Astrocyte (in vitro differentiated cells and primary cell): ENCODE measurements around the gene TCTN1. TPM values are rescaled to one million over a fixed set of nuclear protein-coding genes. Genes with fewer than 3 reads are reported as not detected.
A peak's percentile ranks its signal among the peaks of the same experiment; 100 is the strongest.

Experiments used
- DNase-seq: peaks from one replicate; pipeline ENCODE4 v3.0.0-alpha.2; 2010; ENCODE audit warnings: low read depth
- FAIRE-seq: peaks from 2 replicates; lab custom pipeline; 2011; peaks lifted over from hg19 to GRCh38; lab: Jason Lieb, UNC
- H2AFZ ChIP-seq: 2 replicates; pipeline ENCODE4 v1.6.0; 2012; ENCODE audit warnings: low read depth, low read length, inconsistent platforms
- H3K27ac ChIP-seq: 2 replicates; pipeline ENCODE4 v1.5.1; 2011; ENCODE audit warnings: low read depth, low read length, inconsistent platforms
- H3K27me3 ChIP-seq: 2 replicates; pipeline ENCODE4 v1.6.0; 2011; ENCODE audit warnings: low read length, inconsistent platforms; ENCODE audit not compliant: insufficient read depth
- H3K36me3 ChIP-seq: 2 replicates; pipeline ENCODE4 v1.5.1; 2011; ENCODE audit warnings: low read length, inconsistent platforms; ENCODE audit not compliant: insufficient read depth
- H3K4me1 ChIP-seq: 2 replicates; pipeline ENCODE4 v1.5.1; 2011; ENCODE audit warnings: low read length, inconsistent platforms; ENCODE audit not compliant: insufficient read depth
- H3K4me2 ChIP-seq: 2 replicates; pipeline ENCODE4 v1.6.0; 2012; ENCODE audit warnings: low read length, inconsistent platforms
- H3K4me3 ChIP-seq: 2 replicates; pipeline ENCODE4 v1.5.1; 2011; ENCODE audit warnings: low read depth, mild to moderate bottlenecking, low read length, inconsistent platforms; ENCODE audit not compliant: insufficient read depth
- H3K79me2 ChIP-seq: 2 replicates; pipeline ENCODE4 v1.6.0; 2012; ENCODE audit warnings: mild to moderate bottlenecking, low read length, inconsistent platforms; ENCODE audit not compliant: insufficient read depth
- H3K9ac ChIP-seq: 2 replicates; pipeline ENCODE4 v1.6.0; 2012; ENCODE audit warnings: mild to moderate bottlenecking, low read length, inconsistent platforms
- H3K9me3 ChIP-seq: 2 replicates; pipeline ENCODE4 v1.5.1; 2012; ENCODE audit warnings: low read depth, mild to moderate bottlenecking, low read length, inconsistent platforms; ENCODE audit not compliant: insufficient read depth
- H4K20me1 ChIP-seq: 2 replicates; pipeline ENCODE4 v1.6.0; 2012; ENCODE audit warnings: low read length, inconsistent platforms; ENCODE audit not compliant: insufficient read depth
- H3K27ac Mint-ChIP-seq: one replicate; pipeline ENCODE4 v1.8.0; 2021; ENCODE audit warnings: mild to moderate bottlenecking, mixed read lengths; ENCODE audit not compliant: unreplicated experiment
- H3K27me3 Mint-ChIP-seq: one replicate; pipeline ENCODE4 v1.8.0; 2021; ENCODE audit warnings: low read depth, mixed read lengths; ENCODE audit not compliant: unreplicated experiment
- H3K36me3 Mint-ChIP-seq: one replicate; pipeline ENCODE4 v1.8.0; 2021; ENCODE audit warnings: low read depth, mixed read lengths; ENCODE audit not compliant: unreplicated experiment
- H3K4me1 Mint-ChIP-seq: one replicate; pipeline ENCODE4 v1.8.0; 2021; ENCODE audit warnings: low read depth, mixed read lengths; ENCODE audit not compliant: unreplicated experiment
- H3K4me3 Mint-ChIP-seq: one replicate; pipeline ENCODE4 v1.8.0; 2021; ENCODE audit warnings: mild to moderate bottlenecking, moderate library complexity, mixed read lengths; ENCODE audit not compliant: unreplicated experiment
- H3K9me3 Mint-ChIP-seq: one replicate; pipeline ENCODE4 v1.8.0; 2021; ENCODE audit warnings: mild to moderate bottlenecking, mixed read lengths; ENCODE audit not compliant: unreplicated experiment
- EZH2 ChIP-seq: IDR thresholded peaks from 2 replicates; pipeline ENCODE4 v1.6.1; 2012; ENCODE audit warnings: mild to moderate bottlenecking, low read length, inconsistent platforms; ENCODE audit not compliant: insufficient read depth
- total RNA-seq: library from RNA; stranded (reverse); gene quantifications from 2 replicates; pipeline ENCODE4 v1.2.1, GENCODE V29; 2021
- TF ChIP-seq, protein P1 (sequence below): IDR thresholded peaks from 2 replicates; pipeline ENCODE4 v1.5.1; 2011; ENCODE audit warnings: low read depth, mild to moderate bottlenecking, inconsistent platforms, low read length, moderate library complexity; ENCODE audit not compliant: insufficient read depth

Gene TCTN1
- total RNA-seq, 1 donor from 2014 or later = 22.6 TPM

DNA sequence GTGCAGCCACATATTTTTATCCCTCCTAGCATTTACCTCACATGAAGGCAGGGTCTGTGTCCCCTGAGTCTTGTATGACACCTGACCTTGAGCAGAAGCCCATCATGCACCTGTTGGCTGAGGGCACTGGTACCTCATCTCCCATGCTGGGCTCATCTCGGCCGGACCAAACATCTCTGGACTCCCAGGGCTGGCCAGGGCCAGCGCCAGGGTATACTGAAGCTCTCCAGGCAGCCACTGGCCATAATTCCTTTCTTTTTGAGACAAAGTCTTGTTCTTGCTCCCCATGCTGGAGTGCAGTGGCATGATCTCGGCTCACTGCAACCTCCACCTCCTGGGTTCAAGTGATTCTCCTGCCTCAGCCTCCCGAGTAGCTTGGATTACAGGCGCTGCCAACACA is 53.0 kb downstream of the TCTN1 start:
- no peak overlapping the region for H3K27ac Mint-ChIP-seq
- Histone ChIP-seq H4K20me1 (no peaks in the 10 kb centered on the region), H3K27ac (no peak overlapping the region), H3K4me3 (no peak overlapping the region), H3K79me2 (no peaks in the 10 kb centered on the region), H3K9ac (no peak overlapping the region), H2AFZ (no peak overlapping the region), H3K9me3 (no peaks in the 10 kb centered on the region), H3K27me3 (no peaks in the 10 kb centered on the region), H3K4me2 (no peak overlapping the region), H3K4me1 (no peaks in the 10 kb centered on the region), H3K36me3 (no peaks in the 10 kb centered on the region)
- H3K36me3 Mint-ChIP-seq = peaks cover 3% of the 10 kb centered on the region
- peaks cover 13% of the 10 kb centered on the region for H3K27me3 Mint-ChIP-seq
- no peak for FAIRE-seq
- peaks cover 21% of the 10 kb centered on the region for H3K9me3 Mint-ChIP-seq
- DNase-seq = no peak
- no peaks in the 10 kb centered on the region for H3K4me1 Mint-ChIP-seq
- H3K4me3 Mint-ChIP-seq = no peak overlapping the region
- TF ChIP-seq, protein P1, sequence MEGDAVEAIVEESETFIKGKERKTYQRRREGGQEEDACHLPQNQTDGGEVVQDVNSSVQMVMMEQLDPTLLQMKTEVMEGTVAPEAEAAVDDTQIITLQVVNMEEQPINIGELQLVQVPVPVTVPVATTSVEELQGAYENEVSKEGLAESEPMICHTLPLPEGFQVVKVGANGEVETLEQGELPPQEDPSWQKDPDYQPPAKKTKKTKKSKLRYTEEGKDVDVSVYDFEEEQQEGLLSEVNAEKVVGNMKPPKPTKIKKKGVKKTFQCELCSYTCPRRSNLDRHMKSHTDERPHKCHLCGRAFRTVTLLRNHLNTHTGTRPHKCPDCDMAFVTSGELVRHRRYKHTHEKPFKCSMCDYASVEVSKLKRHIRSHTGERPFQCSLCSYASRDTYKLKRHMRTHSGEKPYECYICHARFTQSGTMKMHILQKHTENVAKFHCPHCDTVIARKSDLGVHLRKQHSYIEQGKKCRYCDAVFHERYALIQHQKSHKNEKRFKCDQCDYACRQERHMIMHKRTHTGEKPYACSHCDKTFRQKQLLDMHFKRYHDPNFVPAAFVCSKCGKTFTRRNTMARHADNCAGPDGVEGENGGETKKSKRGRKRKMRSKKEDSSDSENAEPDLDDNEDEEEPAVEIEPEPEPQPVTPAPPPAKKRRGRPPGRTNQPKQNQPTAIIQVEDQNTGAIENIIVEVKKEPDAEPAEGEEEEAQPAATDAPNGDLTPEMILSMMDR = no peak
- no peak for TF ChIP-seq EZH2

DNA sequence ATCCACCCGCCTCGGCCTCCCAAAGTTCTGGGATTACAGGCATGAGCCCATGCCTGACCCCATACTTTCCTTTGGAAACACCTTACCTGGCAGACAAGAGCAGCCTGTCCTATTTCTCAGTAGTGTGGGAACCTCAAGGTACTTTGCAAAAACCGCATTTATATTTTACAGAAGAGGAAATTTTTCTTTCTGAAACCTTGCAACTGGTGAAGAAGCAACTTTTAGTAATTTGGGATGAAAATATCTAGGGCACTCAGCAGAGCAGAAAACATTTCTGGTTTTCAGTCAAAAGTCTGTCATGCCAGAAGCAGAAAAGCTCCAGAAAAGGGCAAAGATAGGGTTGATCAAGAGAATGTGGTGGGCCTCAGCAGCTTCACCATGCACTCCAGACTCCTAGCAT is 53.7 kb downstream of the TCTN1 start:
- Mint-ChIP-seq H3K4me3 (no peak overlapping the region), H3K36me3 (peaks cover 3% of the 10 kb centered on the region), H3K27me3 (peaks cover 16% of the 10 kb centered on the region), H3K9me3 (peaks cover 21% of the 10 kb centered on the region), H3K27ac (peak overlapping the region; percentile 26), H3K4me1 (no peaks in the 10 kb centered on the region)
- Histone ChIP-seq H3K27me3 (no peaks in the 10 kb centered on the region), H3K4me3 (no peak overlapping the region), H3K36me3 (no peaks in the 10 kb centered on the region), H3K9me3 (no peaks in the 10 kb centered on the region), H3K9ac (no peak overlapping the region), H3K4me2 (no peak overlapping the region), H3K4me1 (no peaks in the 10 kb centered on the region), H3K79me2 (no peaks in the 10 kb centered on the region), H4K20me1 (no peaks in the 10 kb centered on the region), H3K27ac (no peak overlapping the region), H2AFZ (no peak overlapping the region)
- TF ChIP-seq, protein P1 = no peak
- no peak for TF ChIP-seq EZH2
- no peak for FAIRE-seq
- no peak for DNase-seq

DNA sequence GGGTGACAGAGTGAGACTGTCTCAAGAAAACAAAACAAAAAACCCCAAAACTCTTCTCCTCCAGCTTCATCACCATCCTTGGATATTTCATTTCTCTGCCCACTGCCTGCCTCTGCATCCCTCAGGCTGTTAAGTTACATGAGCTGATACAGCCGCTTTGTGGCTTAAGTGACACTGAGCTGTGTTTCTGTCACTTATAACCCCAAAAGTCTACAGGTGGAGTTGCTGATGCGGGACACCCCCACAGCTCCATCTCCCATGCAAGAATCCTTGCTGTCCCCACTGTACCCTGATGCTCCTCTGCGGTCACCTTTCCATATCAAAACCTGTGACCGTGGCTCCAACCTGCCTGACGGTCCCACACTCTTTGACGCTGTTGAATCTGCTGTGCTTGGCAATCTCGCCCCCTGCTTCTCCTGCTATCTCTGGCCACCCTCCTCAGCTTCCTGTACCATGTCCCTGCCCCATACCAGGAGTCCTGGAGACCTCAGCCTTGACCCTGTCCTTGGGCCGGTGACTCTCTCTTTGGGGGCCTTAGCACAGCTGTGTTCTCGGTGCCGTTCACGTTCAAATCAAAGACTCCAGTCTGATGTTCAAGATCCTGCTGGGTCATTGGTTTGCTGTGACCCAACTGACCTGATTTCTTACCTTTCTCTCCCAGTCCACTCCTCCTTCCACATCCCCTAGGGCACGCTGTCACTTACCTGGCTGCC is 54.7 kb downstream of the TCTN1 start:
- TF ChIP-seq EZH2 = no peak
- TF ChIP-seq, protein P1 = no peak
- H3K9me3 ChIP-seq = no peaks in the 10 kb centered on the region
- Mint-ChIP-seq H3K27ac (no peak overlapping the region), H3K27me3 (peaks cover 20% of the 10 kb centered on the region), H3K4me3 (no peak overlapping the region), H3K36me3 (peaks cover 3% of the 10 kb centered on the region), H3K4me1 (no peaks in the 10 kb centered on the region), H3K9me3 (peaks cover 21% of the 10 kb centered on the region)
- DNase-seq (no peak), FAIRE-seq (no peak)
- no peaks in the 10 kb centered on the region for H4K20me1 ChIP-seq
- no peak overlapping the region for H3K27ac ChIP-seq
- H3K4me2 ChIP-seq = no peak overlapping the region
- no peaks in the 10 kb centered on the region for H3K4me1 ChIP-seq
- H2AFZ ChIP-seq = no peak overlapping the region
- no peaks in the 10 kb centered on the region for H3K36me3 ChIP-seq
- no peak overlapping the region for H3K4me3 ChIP-seq
- no peaks in the 10 kb centered on the region for H3K79me2 ChIP-seq
- H3K27me3 ChIP-seq = no peaks in the 10 kb centered on the region
- no peak overlapping the region for H3K9ac ChIP-seq
